SKM-1 (cell line): ENCODE results near the gene SSX2IP.
"Not testable (repeated sequence)": the region's sequence is repeated elsewhere in the genome, so short reads cannot be mapped to it uniquely, and the experiment has no call there.

Experiments used
- DNase-seq: peaks from one replicate; lab custom pipeline; 2025; ENCODE audit not compliant: unreplicated experiment; lab: John Stamatoyannopoulos, UW

The SSX2IP gene

DNA sequence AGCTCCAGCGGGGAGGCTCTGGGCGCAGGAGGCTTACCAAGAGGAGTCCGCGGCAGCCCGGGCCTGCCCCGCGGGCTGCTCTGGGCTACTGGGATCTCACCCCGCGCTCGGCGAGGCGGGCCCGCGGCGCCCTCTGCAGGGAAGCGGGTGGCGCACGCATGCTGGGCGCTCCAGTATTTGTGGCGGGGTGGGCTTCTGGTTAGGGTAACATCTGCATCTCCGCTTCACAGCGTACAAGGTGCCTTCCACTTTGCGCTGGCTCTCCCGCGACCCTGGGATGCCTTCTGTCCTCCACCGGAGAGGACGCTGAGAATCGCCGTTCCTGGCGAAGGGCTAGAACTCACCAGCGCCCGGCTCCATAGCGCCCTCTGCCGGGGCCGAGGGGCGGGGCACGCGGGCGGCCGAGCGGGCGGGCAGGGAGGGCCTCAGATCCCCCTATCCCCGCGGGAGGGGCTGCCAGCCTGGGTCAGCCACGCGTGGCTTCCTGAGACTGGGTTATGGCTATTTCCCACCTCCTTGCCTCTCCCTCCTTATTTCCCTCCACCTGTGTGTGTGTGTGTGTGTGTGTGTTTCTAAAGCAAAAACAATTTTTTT lies 69.4 kb downstream of the SSX2IP start:
- peak; percentile 78 for DNase-seq

DNA sequence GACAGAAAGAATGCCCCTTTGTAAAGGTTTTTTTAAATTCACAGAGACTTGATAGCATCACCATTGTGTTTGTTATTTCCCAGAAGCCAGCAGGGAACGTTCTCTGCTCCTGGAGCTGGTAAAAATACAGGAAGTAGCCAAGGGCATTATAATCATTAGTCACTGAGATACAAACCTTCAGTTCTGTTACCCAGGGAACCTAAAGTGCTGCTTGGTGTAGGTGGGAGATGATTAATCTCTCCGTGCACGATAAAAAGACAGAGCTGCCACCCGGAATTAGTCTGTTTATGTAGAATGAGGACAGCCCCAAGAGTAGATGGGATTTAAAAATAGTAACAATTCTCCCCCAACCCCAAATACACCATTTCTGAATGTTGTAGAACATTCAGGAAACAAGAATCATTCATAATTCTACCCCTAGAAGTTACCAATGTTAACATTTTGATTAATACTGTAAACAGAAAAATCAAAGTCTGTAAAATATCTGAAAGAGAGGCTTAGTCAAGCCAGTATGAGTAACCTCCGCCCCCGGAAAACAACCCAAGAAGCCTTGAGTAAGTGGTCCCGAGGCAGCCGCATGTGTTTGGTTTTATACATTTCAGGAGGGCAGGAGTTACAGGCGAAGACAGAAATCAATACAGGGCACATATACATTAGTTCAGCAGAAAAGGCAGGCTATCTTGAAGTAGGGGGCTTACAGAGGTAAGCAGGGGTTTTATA lies 70.7 kb downstream of the SSX2IP start:
- DNase-seq, result no peak

DNA sequence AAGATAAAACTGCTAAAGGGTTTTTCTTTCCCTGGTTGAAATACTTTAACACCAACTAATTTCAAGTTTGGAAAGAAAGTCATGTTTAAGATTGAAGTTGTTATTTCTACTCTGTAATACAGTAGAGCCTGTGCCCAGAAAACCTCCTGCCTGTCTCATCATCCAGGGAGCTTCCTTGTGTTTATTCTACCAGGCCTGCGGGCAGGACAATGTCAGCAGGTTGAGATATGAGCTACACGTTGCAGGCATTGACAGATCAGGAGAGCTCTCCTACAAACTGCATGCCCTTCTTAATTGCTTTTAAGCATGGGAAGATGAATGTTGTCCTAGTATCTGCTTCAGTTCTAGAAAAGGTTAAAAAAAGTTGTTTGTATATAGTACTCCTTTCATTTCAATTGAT lies 72.9 kb downstream of the SSX2IP start:
- no peak for DNase-seq

DNA sequence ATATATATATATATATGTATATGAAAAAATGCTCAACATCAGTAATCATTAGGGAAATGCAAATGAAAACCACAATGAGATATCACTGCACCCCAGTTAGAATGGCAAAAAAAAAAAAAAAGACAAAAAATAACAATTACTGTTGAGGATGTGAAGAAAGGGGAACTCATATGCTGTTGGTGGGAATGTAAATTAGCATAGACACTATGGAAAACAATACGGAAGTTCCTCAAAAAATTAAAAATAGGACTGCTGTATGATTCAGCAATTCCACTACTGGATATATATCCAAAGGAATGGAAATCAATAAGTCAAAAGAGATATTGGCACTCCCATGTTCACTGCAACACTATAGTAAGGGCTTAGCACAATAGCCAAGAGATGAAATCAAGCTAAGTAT lies 74.5 kb downstream of the SSX2IP start:
- no peak for DNase-seq

GRCh38 chr1:84613887-84614286 lies 76.4 kb downstream of the SSX2IP start:
- DNase-seq, result no peak

DNA sequence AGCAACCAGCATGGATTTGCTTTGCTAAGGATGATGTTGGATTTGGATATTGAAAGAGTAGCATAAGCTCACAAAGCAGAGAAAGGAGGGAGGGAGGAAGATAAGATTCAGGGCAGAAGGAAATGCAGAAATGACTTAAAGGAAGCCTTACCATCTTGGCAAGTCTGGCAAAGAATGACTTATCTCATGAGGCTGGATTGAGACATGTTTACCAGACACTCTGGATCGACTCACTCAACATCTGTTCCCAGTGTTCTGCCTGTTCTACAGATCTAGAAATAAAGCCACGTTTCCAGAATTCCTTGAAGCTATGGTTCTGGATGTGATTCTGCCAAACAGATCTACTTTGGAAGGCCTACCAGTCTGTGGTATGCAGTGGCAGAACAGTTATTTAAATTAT lies 77.2 kb downstream of the SSX2IP start:
- DNase-seq, result no peak

- DNase-seq, result no peak
Observed at GRCh38 chr1:84611796-84612195, 78.5 kb downstream of the SSX2IP start.

DNA sequence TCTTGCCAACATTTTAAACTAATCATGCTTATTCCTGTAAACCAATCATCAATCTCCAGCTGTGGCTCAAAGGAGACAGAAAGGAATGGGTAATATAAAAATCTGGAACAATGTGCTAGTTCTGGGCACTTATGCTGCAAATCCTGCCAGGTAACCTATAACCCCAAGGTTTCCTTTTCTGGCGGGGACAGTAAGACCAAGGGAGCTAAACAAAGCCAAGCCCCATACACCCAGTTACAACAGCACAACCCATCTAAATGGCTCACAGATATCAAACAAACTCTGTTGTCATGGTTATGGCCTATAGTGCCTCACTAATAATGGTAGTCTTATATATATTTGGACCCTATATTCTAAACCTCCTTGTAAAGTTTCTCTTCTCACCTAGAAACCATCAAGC lies 79.2 kb downstream of the SSX2IP start:
- DNase-seq, result no peak

- no peak for DNase-seq
Observed at GRCh38 chr1:84606977-84607376, 83.3 kb downstream of the SSX2IP start.

- DNase-seq, result no peak
Observed at GRCh38 chr1:84605157-84605556, 85.1 kb downstream of the SSX2IP start.

GRCh38 chr1:84603941-84604830 lies 86.1 kb downstream of the SSX2IP start:
- DNase-seq, result no peak

DNA sequence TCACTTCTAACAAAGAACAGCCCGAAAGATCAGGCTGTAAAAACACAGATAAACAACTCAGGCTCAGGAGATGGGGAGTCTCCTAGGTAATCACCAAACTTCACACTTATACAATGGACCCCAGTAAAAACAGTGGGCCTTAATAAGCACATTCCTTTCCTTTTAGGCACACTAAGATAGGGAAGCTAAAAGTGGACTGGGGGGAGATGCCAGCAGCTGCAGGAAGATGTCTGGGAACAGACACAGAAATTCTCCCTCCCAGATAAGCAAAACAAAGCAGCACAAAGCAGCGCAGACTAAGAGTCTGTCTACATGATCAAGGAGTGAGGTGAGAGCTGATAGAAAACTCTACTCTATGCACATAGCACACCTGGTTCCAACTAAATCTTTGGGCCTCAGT lies 87.0 kb downstream of the SSX2IP start:
- DNase-seq, result no peak

- no peak for DNase-seq
Observed at GRCh38 chr1:84600796-84601195, 89.5 kb downstream of the SSX2IP start.

GRCh38 chr1:84598846-84599741 lies 91.2 kb downstream of the SSX2IP start:
- DNase-seq, result no peak

GRCh38 chr1:84598418-84598817 lies 91.8 kb downstream of the SSX2IP start:
- no peak for DNase-seq

GRCh38 chr1:84597011-84597410 lies 93.2 kb downstream of the SSX2IP start:
- no peak for DNase-seq

DNA sequence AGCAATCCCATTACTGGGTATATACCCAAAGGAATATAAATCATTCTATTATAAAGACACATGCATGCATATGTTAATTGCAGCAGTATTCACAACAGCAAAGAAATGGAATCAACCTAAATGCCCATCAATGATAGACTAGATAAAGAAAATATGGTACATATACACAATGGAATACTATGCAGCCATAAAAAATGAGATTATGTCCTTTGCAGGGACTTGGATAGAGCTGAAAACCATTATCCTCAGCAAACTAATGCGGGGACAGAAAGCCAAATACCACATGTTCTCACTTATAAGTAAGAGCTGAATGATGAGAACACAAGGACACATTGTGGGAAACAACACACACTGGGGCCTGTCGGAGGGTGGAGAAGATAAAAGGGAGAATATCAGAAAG lies 95.3 kb downstream of the SSX2IP start:
- not testable (repeated sequence) for DNase-seq
